Adipocyte (in vitro differentiated cells): ENCODE data around the gene PKDCC.

Source experiments
- DNase-seq: peaks from one replicate; pipeline ENCODE4 v3.0.0-alpha.2; 2015; ENCODE audit warnings: low read depth
- H3K27me3 ChIP-seq: replicated peaks from 2 replicates; pipeline ENCODE4 v1.7.0; 2013; ENCODE audit warnings: mild to moderate bottlenecking, low read length, moderate library complexity; ENCODE audit not compliant: control insufficient read depth, insufficient read depth
- H3K36me3 ChIP-seq: 2 replicates; pipeline ENCODE4 v1.7.0; 2013; ENCODE audit warnings: low read length, mild to moderate bottlenecking, moderate library complexity; ENCODE audit not compliant: control insufficient read depth, insufficient read depth, severe bottlenecking
- H3K4me1 ChIP-seq: 2 replicates; pipeline ENCODE4 v1.7.0; 2013; ENCODE audit warnings: mild to moderate bottlenecking, low read length, moderate library complexity; ENCODE audit not compliant: control insufficient read depth, insufficient read depth
- H3K4me3 ChIP-seq: 2 replicates; pipeline ENCODE4 v1.7.0; 2013; ENCODE audit warnings: mild to moderate bottlenecking, low read length, moderate library complexity
- H3K9ac ChIP-seq: 2 replicates; pipeline ENCODE4 v1.7.0; 2013; ENCODE audit warnings: mild to moderate bottlenecking, low read length, moderate library complexity
- H3K9me3 ChIP-seq: 2 replicates; pipeline ENCODE4 v1.7.0; 2013; ENCODE audit warnings: mild to moderate bottlenecking, low read length, moderate library complexity; ENCODE audit not compliant: control insufficient read depth

Gene PKDCC

GRCh38 chr2:42105330-42106256, 57.8 kb downstream of the PKDCC start:
- Histone ChIP-seq H3K4me3 (no peak overlapping the region), H3K36me3 (no peaks in the 10 kb centered on the region), H3K9ac (no peak overlapping the region), H3K9me3 (no peaks in the 10 kb centered on the region), H3K4me1 (peaks cover 16% of the 10 kb centered on the region), H3K27me3 (peaks cover 6% of the 10 kb centered on the region)
- no peak for DNase-seq

- H3K4me3 ChIP-seq: no peak overlapping the region
- H3K9ac ChIP-seq: no peak overlapping the region
- peaks cover 6% of the 10 kb centered on the region for H3K27me3 ChIP-seq
- DNase-seq: no peak
- H3K4me1 ChIP-seq: peaks cover 22% of the 10 kb centered on the region
- no peaks in the 10 kb centered on the region for H3K36me3 ChIP-seq
- no peaks in the 10 kb centered on the region for H3K9me3 ChIP-seq
Observed at GRCh38 chr2:42106257-42106816, 58.5 kb downstream of the PKDCC start.

- Histone ChIP-seq H3K4me3 (no peak overlapping the region), H3K36me3 (no peaks in the 10 kb centered on the region), H3K9ac (no peak overlapping the region), H3K9me3 (no peaks in the 10 kb centered on the region), H3K27me3 (peaks cover 6% of the 10 kb centered on the region), H3K4me1 (peaks cover 14% of the 10 kb centered on the region)
- no peak for DNase-seq
Observed at GRCh38 chr2:42107249-42108042, 59.6 kb downstream of the PKDCC start.
